ENCODE measurements around the gene ILDR2.
A peak's percentile ranks its signal among the peaks of the same experiment; 100 is the strongest.

Gene ILDR2

DNA sequence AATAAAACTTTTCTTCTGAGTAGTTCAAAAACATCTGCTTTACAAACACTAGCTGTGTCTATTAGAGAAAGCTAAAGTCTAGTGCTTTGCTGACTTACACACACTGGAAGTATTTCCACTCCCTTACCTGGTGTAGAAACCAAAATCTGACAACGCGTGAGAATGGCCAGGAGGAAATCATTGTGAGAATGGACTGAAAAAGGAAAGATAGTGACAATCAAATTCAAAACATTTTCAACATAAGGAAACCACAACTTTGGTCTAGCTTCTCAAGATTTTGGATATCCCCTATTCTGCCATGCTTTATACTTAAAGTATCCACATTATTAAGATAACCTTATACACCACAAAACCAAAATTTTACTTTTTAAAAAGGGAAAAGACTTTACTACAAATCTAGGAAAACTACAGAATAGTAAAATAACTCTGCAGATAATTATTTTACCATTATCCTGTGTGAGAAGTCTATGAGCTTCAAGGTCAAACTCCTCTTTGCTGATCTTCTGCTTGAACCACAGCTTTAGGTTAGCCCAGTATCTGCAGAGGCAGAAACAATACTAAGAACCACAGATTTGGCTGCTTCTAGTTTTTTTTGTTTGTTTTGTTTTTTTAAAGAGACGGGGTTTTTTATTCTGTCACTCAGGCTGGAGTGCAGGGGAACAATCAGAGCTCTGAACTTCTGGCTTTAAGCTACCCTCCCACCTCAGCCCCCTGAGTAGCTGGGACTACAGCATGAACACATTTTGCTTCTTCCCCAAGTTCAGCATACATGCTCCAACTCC lies 105.8 kb downstream of the ILDR2 start:
- H3K36me3 Mint-ChIP-seq (ENCODE audit: low read depth): peaks cover 41% of the 10 kb centered on the region
- H3K27me3 Mint-ChIP-seq: no peaks in the 10 kb centered on the region
- peak overlapping the region; percentile 37 for H3K27ac Mint-ChIP-seq
- peaks cover 52% of the 10 kb centered on the region for H3K4me1 Mint-ChIP-seq (ENCODE audit: low read depth)
- no peak overlapping the region for H3K4me3 Mint-ChIP-seq
- no peaks in the 10 kb centered on the region for H3K9me3 Mint-ChIP-seq

DNA sequence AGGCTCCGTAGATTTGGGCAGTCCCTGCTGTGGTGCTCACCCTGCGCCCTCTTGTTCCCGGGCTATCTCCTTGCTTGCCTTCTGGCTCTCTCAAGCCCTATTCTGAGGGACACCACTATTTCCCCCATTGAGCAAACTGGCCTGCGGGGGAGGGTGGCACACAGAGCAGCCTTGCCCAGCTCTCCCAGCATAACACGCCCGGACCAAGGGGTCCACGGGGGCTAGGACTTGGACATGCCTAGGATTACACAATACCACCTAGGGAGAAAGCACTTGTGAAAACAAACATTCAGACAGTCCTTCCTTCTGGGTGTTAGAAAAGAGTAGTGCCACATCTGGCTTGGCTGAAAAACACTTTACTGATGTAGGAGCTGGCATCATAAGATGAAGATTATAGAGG lies 106.7 kb downstream of the ILDR2 start:
- no peak overlapping the region for H3K4me3 Mint-ChIP-seq
- H3K27me3 Mint-ChIP-seq: no peaks in the 10 kb centered on the region
- H3K4me1 Mint-ChIP-seq (ENCODE audit: low read depth): peaks cover 46% of the 10 kb centered on the region
- H3K27ac Mint-ChIP-seq: peak overlapping the region; percentile 6
- no peaks in the 10 kb centered on the region for H3K9me3 Mint-ChIP-seq
- peaks cover 47% of the 10 kb centered on the region for H3K36me3 Mint-ChIP-seq (ENCODE audit: low read depth)

DNA sequence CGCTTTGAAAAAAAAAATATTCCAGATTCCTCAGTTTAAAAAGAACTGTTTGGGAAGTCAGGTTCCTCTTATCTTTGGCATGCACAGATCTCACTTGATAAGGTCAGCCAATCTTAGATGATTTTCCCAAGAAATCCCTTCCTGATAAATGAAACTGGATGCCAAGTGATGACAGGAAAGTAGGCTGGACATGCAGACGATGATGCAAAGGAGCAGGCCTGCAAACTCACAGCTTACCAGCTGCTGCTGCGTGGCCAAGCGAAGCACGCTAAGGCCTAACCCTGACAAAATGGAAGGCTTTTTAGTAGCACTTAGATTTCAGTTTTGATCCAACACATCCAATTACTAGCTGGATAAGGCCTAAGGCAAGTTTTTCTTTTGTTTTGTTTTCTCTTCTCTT lies 109.4 kb downstream of the ILDR2 start:
- Mint-ChIP-seq H3K27me3 (no peaks in the 10 kb centered on the region), H3K36me3 (ENCODE audit: low read depth) (peaks cover 63% of the 10 kb centered on the region), H3K4me3 (no peak overlapping the region), H3K9me3 (no peaks in the 10 kb centered on the region), H3K27ac (no peak overlapping the region), H3K4me1 (ENCODE audit: low read depth) (peaks cover 23% of the 10 kb centered on the region)

DNA sequence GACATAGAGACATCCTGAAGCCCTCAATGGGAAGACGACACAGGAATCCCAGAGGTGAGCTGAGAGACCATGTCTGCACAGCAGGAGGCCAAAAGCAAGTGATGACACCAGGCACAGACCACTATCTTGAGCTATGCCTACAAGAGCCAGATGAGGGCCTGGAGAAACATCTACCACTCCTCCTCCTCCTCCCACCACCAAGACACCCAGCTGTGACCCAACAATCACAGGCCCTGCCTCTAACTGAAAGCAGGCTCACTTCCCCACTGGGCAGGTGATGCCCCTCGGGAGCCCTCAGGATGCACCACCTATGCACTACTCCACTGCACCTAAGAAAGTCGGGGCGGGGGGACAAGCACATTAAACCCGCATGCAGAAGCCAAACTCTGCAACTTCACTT lies 115.7 kb downstream of the ILDR2 start:
- no peak overlapping the region for H3K27ac Mint-ChIP-seq
- peaks cover 4% of the 10 kb centered on the region for H3K4me1 Mint-ChIP-seq (ENCODE audit: low read depth)
- H3K4me3 Mint-ChIP-seq: no peak overlapping the region
- H3K9me3 Mint-ChIP-seq: no peaks in the 10 kb centered on the region
- H3K36me3 Mint-ChIP-seq (ENCODE audit: low read depth): peaks cover 78% of the 10 kb centered on the region
- no peaks in the 10 kb centered on the region for H3K27me3 Mint-ChIP-seq

DNA sequence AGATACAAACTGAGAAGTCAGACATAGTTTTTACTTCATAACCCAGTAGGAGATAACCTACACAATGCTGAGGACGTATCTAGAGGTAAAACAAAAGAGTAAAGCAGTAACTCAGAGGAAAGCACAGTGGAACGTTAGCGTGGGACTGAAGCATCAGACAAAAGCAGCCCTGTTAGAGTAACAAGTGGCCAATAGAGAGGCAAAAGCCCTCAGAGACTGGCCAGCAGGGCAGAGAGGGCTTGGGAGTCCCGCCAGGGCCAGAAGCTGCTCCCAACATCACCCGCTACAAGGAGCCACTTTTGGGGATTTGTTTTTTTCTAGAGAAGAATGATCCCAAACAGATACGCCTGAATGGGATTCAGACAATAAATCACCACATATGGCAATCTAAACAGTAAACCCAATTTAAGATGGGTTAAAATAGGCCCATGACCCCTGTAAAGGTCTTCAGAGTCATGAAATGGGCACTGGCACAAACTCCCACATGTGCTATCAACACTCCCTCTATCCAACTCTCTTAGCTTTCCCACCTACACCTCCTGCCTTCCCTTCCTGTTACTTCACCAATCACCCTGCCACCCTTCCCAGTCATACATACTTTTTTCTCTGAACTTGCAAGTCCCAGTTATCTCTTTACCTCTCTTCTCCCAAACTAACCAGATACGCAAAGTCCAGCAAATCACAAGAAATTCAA lies 116.5 kb downstream of the ILDR2 start:
- Mint-ChIP-seq H3K4me1 (ENCODE audit: low read depth) (peaks cover 4% of the 10 kb centered on the region), H3K27ac (peak overlapping the region; percentile 46), H3K9me3 (no peaks in the 10 kb centered on the region), H3K4me3 (no peak overlapping the region), H3K27me3 (no peaks in the 10 kb centered on the region), H3K36me3 (ENCODE audit: low read depth) (peaks cover 78% of the 10 kb centered on the region)
